A673 (cell line): ENCODE measurements around the gene SAAL1.

ENCODE experiments used
- CTCF ChIP-seq: fragments of 300-800, 200-600 bp; sonication (generic); conservative IDR thresholded peaks from 2 replicates; pipeline ENCODE4 v1.5.1; 2017; ENCODE audit warnings: low read depth, mild to moderate bottlenecking, antibody characterized with exemption, low read length, moderate library complexity, mixed read lengths
- EZH2 ChIP-seq: fragments of 200-600 bp; sonication (generic); IDR thresholded peaks from 2 replicates; pipeline ENCODE4 v1.6.1; 2017; ENCODE audit warnings: borderline replicate concordance, low read depth, mild to moderate bottlenecking, mixed read lengths, antibody characterized with exemption, low read length; ENCODE audit not compliant: poor library complexity, severe bottlenecking

- no peak for TF ChIP-seq CTCF
- TF ChIP-seq EZH2, result no peak
Observed at GRCh38 chr11:18145837-18146236, 40.0 kb upstream of the SAAL1 start.
